ENCODE results near the gene RAP1GDS1. TPM values are rescaled to one million over a fixed set of nuclear protein-coding genes. Genes with fewer than 3 reads are reported as not detected.

The RAP1GDS1 gene
- 10 to 100 TPM; 43.7 to 49.1 TPM for total RNA-seq
- polyA plus RNA-seq (ENCODE audit: insufficient read length in 6 of 6): 10 to 100 TPM; 30.7 to 37.6 (median 33.4) TPM
- long read RNA-seq, donor 1, transcript RAP1GDS1-205 (15 exons, 3,681 nt): major isoform, 5 of 15 reads
- long read RNA-seq, donor 1, partial matches to known transcripts: 9 of 15 reads
- long read RNA-seq, donor 1, other reads (novel, unspliced or antisense): 0 of 15 reads
- long read RNA-seq, donor 2, partial matches to known transcripts: 5 of 7 reads
- long read RNA-seq, donor 2, other reads (novel, unspliced or antisense): 0 of 7 reads
- long read RNA-seq, donor 3, partial matches to known transcripts: 0 of 3 reads
- long read RNA-seq, donor 3, other reads (novel, unspliced or antisense): 0 of 3 reads
- long read RNA-seq, donor 4, partial matches to known transcripts: 2 of 10 reads
- long read RNA-seq, donor 4, other reads (novel, unspliced or antisense): 4 of 10 reads
- long read RNA-seq, donor 5, partial matches to known transcripts: 5 of 10 reads
- long read RNA-seq, donor 5, other reads (novel, unspliced or antisense): 0 of 10 reads
- long read RNA-seq, donor 6, partial matches to known transcripts: 0 of 3 reads
- long read RNA-seq, donor 6, other reads (novel, unspliced or antisense): 0 of 3 reads
- long read RNA-seq, donor 7, partial matches to known transcripts: 0 of 5 reads
- long read RNA-seq, donor 7, other reads (novel, unspliced or antisense): 0 of 5 reads
- long read RNA-seq, donor 8, partial matches to known transcripts: 5 of 9 reads
- long read RNA-seq, donor 8, other reads (novel, unspliced or antisense): 0 of 9 reads
- long read RNA-seq, donor 9: 0 reads
- long read RNA-seq, donor 10, partial matches to known transcripts: 0 of 3 reads
- long read RNA-seq, donor 10, other reads (novel, unspliced or antisense): 1 of 3 reads
- long read RNA-seq, donor 11, transcript RAP1GDS1-203 (14 exons, 2,085 nt): minor isoform, 5 of 61 reads
- long read RNA-seq, donor 11, transcript RAP1GDS1-204 (14 exons, 1,942 nt): major isoform, 14 of 61 reads
- long read RNA-seq, donor 11, partial matches to known transcripts: 38 of 61 reads
- long read RNA-seq, donor 11, other reads (novel, unspliced or antisense): 0 of 61 reads
- long read RNA-seq, donor 12, partial matches to known transcripts: 0 of 5 reads
- long read RNA-seq, donor 12, other reads (novel, unspliced or antisense): 0 of 5 reads

- ATAC-seq (peak; percentile 95), DNase-seq (peak; percentile 94 to 99 (median 98))
- TF ChIP-seq, protein P1, sequence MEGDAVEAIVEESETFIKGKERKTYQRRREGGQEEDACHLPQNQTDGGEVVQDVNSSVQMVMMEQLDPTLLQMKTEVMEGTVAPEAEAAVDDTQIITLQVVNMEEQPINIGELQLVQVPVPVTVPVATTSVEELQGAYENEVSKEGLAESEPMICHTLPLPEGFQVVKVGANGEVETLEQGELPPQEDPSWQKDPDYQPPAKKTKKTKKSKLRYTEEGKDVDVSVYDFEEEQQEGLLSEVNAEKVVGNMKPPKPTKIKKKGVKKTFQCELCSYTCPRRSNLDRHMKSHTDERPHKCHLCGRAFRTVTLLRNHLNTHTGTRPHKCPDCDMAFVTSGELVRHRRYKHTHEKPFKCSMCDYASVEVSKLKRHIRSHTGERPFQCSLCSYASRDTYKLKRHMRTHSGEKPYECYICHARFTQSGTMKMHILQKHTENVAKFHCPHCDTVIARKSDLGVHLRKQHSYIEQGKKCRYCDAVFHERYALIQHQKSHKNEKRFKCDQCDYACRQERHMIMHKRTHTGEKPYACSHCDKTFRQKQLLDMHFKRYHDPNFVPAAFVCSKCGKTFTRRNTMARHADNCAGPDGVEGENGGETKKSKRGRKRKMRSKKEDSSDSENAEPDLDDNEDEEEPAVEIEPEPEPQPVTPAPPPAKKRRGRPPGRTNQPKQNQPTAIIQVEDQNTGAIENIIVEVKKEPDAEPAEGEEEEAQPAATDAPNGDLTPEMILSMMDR (IDR thresholded peaks at IDR 0.05): no peak
- H3K27me3 ChIP-seq: no peaks in the 10 kb centered on the region
- no peaks in the 10 kb centered on the region for H3K36me3 ChIP-seq
- peak within 1 kb of the TSS; percentile 65 to 85 for H3K4me3 ChIP-seq
- H3K27ac ChIP-seq: peak within 1 kb of the TSS; percentile 96 to 98
- intact Hi-C loops (cut with DNase I): no loop called here
- no peaks in the 10 kb centered on the region for H3K9me3 ChIP-seq
- H3K4me1 ChIP-seq: peaks cover 3 to 40% of the 10 kb centered on the region in 2 donors
Observed at GRCh38 chr4:98260579-98261404, at the start of gene RAP1GDS1. RAP1GDS1 (plus strand) TSS chr4:98261384; CDS start chr4:98261566, 182 bp downstream.

DNA sequence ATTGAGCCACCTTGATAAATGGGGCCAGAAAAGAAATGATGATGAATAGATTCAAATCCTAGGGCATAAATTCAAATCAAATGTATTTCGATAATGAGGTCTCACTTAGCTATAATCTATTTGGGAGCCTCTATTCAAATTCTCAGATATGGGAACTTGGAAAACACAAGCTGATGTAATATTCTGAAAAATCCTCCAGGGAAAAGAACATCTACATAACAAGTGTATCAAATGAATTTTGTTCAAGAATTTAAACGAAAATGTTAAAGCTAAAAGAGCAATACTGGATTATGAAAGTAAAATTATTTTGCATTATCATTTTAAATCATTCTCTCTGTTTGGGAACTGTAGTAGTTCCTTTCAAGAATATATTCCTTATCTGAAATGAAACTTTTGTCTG lies 38.9 kb upstream of the RAP1GDS1 start:
- Histone ChIP-seq H3K4me3 (no peak overlapping the region), H3K27me3 (no peaks in the 10 kb centered on the region), H3K9me3 (no peaks in the 10 kb centered on the region), H3K4me1 (no peaks in the 10 kb centered on the region), H3K36me3 (no peaks in the 10 kb centered on the region), H3K27ac (no peak overlapping the region)
- no peak for DNase-seq
- TF ChIP-seq, protein P1 (IDR thresholded peaks at IDR 0.05): no peak
- intact Hi-C loops (cut with DNase I): no loop called here
- ATAC-seq: no peak

GRCh38 chr4:98226396-98226795 lies 34.8 kb upstream of the RAP1GDS1 start:
- no peak overlapping the region for H3K4me3 ChIP-seq
- intact Hi-C loops (cut with DNase I): no loop called here
- H3K27ac ChIP-seq: no peak overlapping the region
- H3K27me3 ChIP-seq: no peaks in the 10 kb centered on the region
- no peaks in the 10 kb centered on the region for H3K36me3 ChIP-seq
- DNase-seq: no peak
- no peak for ATAC-seq
- H3K4me1 ChIP-seq: no peaks in the 10 kb centered on the region
- H3K9me3 ChIP-seq: no peaks in the 10 kb centered on the region
- TF ChIP-seq, protein P1 (IDR thresholded peaks at IDR 0.05): no peak

DNA sequence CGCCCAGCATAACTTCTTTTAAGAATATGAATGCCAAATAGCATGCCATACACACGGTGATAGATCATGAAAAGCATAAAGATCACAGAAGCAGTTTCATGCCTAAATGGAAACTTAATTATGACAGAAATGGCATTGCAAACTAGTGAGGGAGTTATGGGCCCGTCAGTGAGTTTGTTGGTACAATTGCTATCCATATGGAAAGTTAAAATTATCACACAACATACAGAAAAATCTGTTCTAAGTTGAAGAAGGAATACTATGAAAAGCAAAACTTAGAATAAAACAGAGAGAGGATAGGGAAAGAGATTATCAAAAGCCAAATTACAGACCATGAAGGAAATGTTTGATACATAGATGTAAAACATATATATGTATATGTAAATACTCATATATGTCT lies 30.2 kb upstream of the RAP1GDS1 start:
- Histone ChIP-seq H3K9me3 (no peaks in the 10 kb centered on the region), H3K4me1 (no peaks in the 10 kb centered on the region), H3K27me3 (no peaks in the 10 kb centered on the region), H3K27ac (no peak overlapping the region), H3K36me3 (no peaks in the 10 kb centered on the region), H3K4me3 (no peak overlapping the region)
- intact Hi-C loops (cut with DNase I): no loop called here
- DNase-seq (no peak), ATAC-seq (no peak)
- TF ChIP-seq, protein P1 (IDR thresholded peaks at IDR 0.05): no peak
